22Rv1 (cell line): ENCODE measurements around the gene CLDND2.

Experiments used
- H3K27ac ChIP-seq: fragments of 450-650 bp; 2 replicates; pipeline ENCODE4 v1.5.1; 2017
- ZFX ChIP-seq: fragments of 450-650 bp; IDR thresholded peaks from 2 replicates; pipeline ENCODE4 v1.6.1; 2017; ENCODE audit warnings: antibody characterized with exemption, borderline replicate concordance
- TF ChIP-seq, protein P1 (sequence below): fragments of 450-650 bp; IDR thresholded peaks from 2 replicates; pipeline ENCODE4 v1.5.1; 2017; ENCODE audit warnings: mild to moderate bottlenecking

Gene CLDND2

DNA sequence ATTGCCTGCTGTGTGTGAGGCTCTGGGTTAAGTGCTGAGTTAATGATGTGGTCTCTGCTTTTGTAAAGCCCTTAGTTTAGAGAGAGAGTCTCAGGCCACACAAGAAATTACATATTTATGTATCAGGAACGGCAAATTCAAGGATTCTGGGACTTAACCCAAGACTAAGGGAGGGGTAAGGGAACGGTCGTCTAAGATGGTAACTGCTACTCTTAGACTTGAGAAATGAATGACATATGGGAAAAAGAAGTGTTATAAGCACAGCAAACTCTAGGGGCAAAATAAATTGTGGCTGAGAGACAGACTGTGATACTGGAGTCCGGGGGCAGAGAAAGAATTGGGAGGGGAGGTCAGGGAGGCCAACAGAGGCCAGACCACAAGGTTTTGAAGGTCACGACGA, 37.1 kb downstream of the CLDND2 start:
- H3K27ac ChIP-seq: no peak overlapping the region
- no peak for TF ChIP-seq ZFX
- TF ChIP-seq, protein P1, sequence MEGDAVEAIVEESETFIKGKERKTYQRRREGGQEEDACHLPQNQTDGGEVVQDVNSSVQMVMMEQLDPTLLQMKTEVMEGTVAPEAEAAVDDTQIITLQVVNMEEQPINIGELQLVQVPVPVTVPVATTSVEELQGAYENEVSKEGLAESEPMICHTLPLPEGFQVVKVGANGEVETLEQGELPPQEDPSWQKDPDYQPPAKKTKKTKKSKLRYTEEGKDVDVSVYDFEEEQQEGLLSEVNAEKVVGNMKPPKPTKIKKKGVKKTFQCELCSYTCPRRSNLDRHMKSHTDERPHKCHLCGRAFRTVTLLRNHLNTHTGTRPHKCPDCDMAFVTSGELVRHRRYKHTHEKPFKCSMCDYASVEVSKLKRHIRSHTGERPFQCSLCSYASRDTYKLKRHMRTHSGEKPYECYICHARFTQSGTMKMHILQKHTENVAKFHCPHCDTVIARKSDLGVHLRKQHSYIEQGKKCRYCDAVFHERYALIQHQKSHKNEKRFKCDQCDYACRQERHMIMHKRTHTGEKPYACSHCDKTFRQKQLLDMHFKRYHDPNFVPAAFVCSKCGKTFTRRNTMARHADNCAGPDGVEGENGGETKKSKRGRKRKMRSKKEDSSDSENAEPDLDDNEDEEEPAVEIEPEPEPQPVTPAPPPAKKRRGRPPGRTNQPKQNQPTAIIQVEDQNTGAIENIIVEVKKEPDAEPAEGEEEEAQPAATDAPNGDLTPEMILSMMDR: no peak

DNA sequence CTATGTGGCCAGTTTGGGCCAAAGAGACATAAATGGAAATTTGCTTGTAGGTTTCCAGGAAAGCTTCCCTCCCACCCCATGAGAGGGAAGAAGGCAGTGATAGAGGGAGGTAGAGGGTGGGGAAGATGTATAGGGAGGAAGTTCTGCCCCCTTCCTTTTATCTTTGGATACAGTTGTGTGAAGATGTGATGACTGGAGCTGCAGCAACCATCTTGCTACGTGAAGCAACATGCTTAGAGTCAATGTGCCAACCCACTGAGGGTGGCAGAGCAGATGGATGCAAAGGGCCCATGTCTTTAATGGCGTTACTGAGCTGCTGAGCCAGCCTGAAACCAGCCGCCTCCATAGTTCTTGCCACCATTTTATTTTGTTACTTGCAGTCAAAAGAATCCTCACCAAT, 37.6 kb downstream of the CLDND2 start:
- H3K27ac ChIP-seq: no peak overlapping the region
- no peak for TF ChIP-seq ZFX
- TF ChIP-seq, protein P1: no peak

DNA sequence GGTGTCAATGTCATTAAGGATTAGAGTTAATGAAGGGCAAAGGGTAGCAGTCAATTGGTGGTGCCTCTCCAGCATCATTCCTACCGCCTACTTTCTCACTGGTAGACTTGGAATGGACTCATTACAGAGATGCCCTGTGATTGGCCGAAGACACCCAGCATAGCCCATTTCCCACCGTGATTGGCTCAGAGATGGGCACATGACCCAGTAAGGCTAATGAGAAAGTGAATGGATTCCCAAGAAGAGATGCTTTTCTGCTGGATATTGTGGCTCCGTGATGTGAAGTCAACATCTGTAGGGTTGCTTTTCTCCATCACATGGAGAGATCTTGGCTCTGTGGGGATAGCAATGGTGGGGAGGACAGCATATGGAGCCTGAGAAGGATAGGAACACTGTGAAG, 38.4 kb downstream of the CLDND2 start:
- no peak for TF ChIP-seq ZFX
- TF ChIP-seq, protein P1: no peak
- H3K27ac ChIP-seq: no peak overlapping the region

DNA sequence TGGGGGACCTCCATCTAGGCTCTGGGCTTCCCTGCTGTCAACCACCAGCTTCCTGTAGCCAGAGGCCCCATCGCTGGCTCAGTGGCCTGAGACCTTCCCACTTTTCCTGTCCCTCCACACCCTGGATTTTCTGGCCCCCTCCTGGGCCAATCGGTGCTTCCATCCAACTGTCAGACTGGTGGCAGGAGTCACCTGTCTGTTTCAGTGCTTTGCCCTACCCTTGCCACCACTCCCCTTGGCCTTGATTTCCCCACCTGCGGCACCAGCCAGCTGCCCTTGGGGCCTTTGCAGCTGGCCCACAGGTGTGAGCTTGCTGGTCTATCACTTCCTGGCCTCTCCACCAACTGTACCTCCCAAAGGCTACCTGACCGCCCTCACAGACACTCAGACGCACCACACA, 39.4 kb downstream of the CLDND2 start:
- H3K27ac ChIP-seq: no peak overlapping the region

DNA sequence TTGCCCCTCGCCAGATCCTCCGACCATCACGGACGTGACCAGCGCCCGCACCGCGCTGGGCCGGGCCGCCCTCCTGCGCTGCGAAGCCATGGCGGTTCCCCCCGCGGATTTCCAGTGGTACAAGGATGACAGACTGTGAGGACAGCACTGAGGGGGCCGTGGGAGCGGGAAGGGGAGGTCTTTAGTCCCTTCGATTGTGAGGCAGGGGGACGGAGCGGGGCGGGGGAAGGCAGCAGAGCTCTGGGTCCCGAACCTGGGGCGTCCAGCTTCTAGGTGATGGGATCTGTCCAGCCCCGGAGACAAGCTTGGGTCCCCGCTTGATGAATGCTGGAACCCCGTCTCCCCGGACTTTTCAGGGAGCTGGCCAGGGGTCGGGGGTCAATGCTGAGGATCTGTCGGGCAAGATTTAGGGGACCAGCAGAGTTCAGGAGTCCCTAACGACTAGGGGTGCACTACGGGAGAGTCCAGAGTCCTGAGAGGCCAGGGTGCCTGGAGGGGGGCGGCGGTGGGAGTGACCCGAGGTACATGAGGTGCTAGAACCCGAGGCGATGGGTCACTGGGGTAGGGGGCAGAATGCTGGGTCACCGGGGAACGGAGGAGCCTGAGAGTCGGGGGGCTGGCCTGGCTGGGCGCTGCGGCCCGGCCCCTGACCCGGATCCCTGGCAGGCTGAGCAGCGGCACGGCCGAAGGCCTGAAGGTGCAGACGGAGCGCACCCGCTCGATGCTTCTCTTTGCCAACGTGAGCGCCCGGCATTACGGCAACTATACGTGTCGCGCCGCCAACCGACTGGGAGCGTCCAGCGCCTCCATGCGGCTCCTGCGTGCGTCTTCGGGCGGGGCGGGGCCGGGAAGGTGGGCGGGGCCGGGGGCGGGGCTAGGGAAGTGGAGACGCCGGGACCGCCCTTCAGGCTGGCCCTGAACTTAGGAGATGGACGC, 41.5 kb downstream of the CLDND2 start:
- TF ChIP-seq, protein P1: peak; percentile 77
- TF ChIP-seq ZFX: no peak
- no peak overlapping the region for H3K27ac ChIP-seq

More for the DNA sequence above, 39.4 kb downstream of the CLDND2 start:
- no peak for TF ChIP-seq ZFX
- TF ChIP-seq, protein P1: no peak

DNA sequence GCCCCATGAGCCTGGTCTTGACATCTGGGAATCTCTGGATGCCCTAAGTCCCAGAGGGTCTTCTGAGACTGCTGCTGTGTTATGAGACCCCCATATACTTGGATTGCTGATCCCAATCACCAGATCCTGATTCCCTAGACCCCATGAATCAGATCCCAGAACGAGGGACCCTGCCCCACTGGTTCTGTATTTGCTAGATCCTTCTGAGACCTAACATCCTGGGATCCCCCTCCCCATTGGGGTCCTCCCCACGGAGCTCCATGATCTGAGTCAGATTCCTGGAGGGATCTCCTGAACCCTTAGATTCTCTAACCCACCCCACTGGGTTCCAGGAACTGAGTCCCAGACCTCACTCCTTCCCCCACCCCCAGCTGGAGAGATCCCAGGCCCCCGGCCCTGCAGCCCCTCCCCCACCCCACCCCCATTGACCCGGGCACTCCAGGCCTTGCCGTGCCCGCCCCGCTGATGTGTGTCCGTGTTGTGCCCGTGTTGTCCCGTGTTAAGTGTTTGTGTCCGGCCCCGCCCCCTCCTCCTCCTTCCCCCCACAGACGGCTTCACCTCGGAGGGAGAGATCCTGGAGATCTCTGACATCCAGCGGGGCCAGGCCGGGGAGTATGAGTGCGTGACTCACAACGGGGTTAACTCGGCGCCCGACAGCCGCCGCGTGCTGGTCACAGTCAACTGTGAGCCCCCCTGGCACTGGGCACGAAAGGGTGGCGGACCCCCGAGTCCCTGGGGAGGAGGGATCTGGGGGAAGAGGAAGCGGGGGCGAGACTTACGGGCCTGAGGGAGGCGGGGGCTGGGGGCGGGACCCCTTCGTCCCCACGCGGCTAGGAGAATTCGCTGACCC, 42.4 kb downstream of the CLDND2 start:
- no peak overlapping the region for H3K27ac ChIP-seq
- TF ChIP-seq ZFX: no peak
- TF ChIP-seq, protein P1: no peak
